ENCODE results near the gene CTTNBP2NL.

Gene CTTNBP2NL

DNA sequence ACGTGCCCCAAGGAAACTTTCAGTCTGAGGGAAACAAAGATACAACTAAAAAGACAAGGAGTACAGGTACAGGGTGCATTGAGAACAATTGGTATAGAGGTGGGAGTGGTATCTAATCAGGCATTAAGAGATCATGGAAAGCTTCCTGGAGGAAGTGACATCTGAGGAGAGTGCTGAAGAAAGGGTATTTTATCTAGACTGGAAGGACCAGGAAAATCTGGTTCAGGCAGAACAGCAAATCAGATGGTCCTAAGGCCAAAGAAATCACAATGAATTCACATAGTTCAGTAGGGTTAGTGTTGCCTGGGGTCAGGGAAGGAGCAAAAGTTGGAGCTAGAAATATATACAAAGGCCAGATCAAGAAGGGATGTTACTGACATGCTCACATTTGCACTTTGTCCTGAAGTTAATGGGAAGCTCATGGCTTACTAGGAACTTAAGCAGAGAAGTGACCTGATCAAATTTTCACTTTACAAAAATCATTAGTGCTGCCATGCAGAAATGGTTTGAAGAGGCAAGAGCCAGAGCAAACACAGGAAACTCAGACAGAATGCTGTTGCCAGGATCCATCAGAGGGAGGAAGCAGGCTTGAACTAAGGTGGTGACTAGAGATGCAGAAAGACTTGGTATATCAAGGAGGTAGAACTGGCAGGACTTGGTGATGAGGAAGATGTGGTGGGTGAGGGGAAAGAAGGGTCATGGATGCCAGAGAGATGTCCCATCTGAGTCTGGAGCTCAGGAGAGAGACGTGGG is 14.5 kb upstream of the CTTNBP2NL start:
- Histone ChIP-seq H2BK12ac (ENCODE audit: low read length in 2 of 2) (no peak overlapping the region), H3K27me3 (ENCODE audit: control insufficient read depth in 1 of 2, insufficient read depth in 1 of 2, low read length in 2 of 2) (peaks cover 17 to 31% of the 10 kb centered on the region in 2 experiments), H4K8ac (ENCODE audit: low read length) (no peak overlapping the region), H3K14ac (ENCODE audit: low read length in 2 of 2) (no peak overlapping the region), H3K23ac (ENCODE audit: low read length in 2 of 2) (no peak overlapping the region), H3K9me3 (ENCODE audit: control insufficient read depth, low read length) (peaks cover 3% of the 10 kb centered on the region), H3K4me3 (ENCODE audit: insufficient read depth in 1 of 2, low read depth in 1 of 2, low read length in 2 of 2) (no peak overlapping the region), H4K91ac (ENCODE audit: low read length) (no peak overlapping the region), H3K9ac (ENCODE audit: low read length) (no peak overlapping the region), H3K18ac (ENCODE audit: low read depth in 1 of 2, low read length in 2 of 2) (no peak overlapping the region), H2BK15ac (ENCODE audit: low read depth, poor library complexity, severe bottlenecking) (no peak overlapping the region), H2AK5ac (ENCODE audit: low read length, severe bottlenecking) (no peak overlapping the region), H3K27ac (ENCODE audit: low read length, poor library complexity, severe bottlenecking) (no peak overlapping the region), H2AFZ (ENCODE audit: low read depth, low read length) (no peak overlapping the region), H3K4me1 (ENCODE audit: control insufficient read depth, insufficient read depth, low read depth, low read length) (no peaks in the 10 kb centered on the region), H3K4me2 (ENCODE audit: low read length, poor library complexity, severe bottlenecking) (no peak overlapping the region), H3K79me1 (replicated peaks; ENCODE audit: low read length, poor library complexity, severe bottlenecking) (no peaks in the 10 kb centered on the region), H3K4ac (ENCODE audit: low read depth in 1 of 2, low read length in 2 of 2) (no peak overlapping the region), H2BK120ac (ENCODE audit: low read depth, low read length) (no peak overlapping the region), H2BK5ac (ENCODE audit: low read depth, low read length, poor library complexity, severe bottlenecking) (no peak overlapping the region), H3K36me3 (ENCODE audit: control insufficient read depth in 1 of 2, insufficient read depth in 2 of 2, low read depth in 1 of 2, low read length in 2 of 2) (no peaks in the 10 kb centered on the region)
- no peak for DNase-seq
- WGBS = 75% methylated on average over 2 of the region's 2 CpGs

DNA sequence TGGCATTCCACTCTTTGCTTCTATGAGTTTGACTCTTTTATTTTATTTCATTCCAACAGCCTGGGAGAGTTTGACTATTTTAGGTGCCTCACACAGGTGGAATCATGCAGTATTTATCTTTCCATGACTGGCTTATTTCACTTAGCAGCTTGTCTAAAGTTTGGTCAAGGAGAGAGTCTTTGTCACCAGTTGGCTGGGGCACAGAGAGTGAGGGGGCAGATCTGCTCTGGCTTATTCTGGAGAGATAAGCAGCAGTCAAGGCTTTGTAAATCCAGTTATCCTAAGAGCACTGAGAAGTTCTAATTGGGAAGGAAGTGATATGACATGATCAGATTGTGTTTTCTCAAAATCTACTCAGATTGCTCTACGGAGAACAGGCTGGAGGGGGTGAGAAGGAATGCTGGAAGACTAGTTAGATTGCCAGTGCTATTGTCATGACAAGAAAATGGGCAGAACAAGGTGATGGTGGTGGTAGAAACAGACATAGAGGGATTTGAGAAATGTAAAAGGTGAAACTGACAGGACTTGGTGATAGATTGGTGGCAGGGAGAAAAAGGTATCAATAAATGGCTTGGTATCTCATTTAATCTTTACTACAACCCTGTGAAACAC is 12.1 kb upstream of the CTTNBP2NL start:
- no peak overlapping the region for H4K91ac ChIP-seq (ENCODE audit: low read length)
- no peak overlapping the region for H2BK12ac ChIP-seq (ENCODE audit: low read length in 2 of 2)
- H2AK5ac ChIP-seq (ENCODE audit: low read length, severe bottlenecking) = no peak overlapping the region
- H3K36me3 ChIP-seq (ENCODE audit: control insufficient read depth in 1 of 2, insufficient read depth in 2 of 2, low read depth in 1 of 2, low read length in 2 of 2) = no peaks in the 10 kb centered on the region
- no peak overlapping the region for H2AFZ ChIP-seq (ENCODE audit: low read depth, low read length)
- H3K79me1 ChIP-seq (replicated peaks; ENCODE audit: low read length, poor library complexity, severe bottlenecking) = no peaks in the 10 kb centered on the region
- H3K9me3 ChIP-seq (ENCODE audit: control insufficient read depth, low read length) = peaks cover 3% of the 10 kb centered on the region
- no peak overlapping the region for H3K9ac ChIP-seq (ENCODE audit: low read length)
- no peak overlapping the region for H3K4me3 ChIP-seq (ENCODE audit: insufficient read depth in 1 of 2, low read depth in 1 of 2, low read length in 2 of 2)
- H3K18ac ChIP-seq (ENCODE audit: low read depth in 1 of 2, low read length in 2 of 2) = no peak overlapping the region
- no peak overlapping the region for H3K4me2 ChIP-seq (ENCODE audit: low read length, poor library complexity, severe bottlenecking)
- no peak overlapping the region for H3K27ac ChIP-seq (ENCODE audit: low read length, poor library complexity, severe bottlenecking)
- peaks cover 2% of the 10 kb centered on the region for H3K4me1 ChIP-seq (ENCODE audit: control insufficient read depth, insufficient read depth, low read depth, low read length)
- H3K27me3 ChIP-seq (ENCODE audit: control insufficient read depth in 1 of 2, insufficient read depth in 1 of 2, low read length in 2 of 2) = peaks cover 17 to 31% of the 10 kb centered on the region in 2 experiments
- 71% methylated on average over 1 of the region's 1 CpG for WGBS
- H3K14ac ChIP-seq (ENCODE audit: low read length in 2 of 2) = no peak overlapping the region
- H2BK15ac ChIP-seq (ENCODE audit: low read depth, poor library complexity, severe bottlenecking) = no peak overlapping the region
- no peak overlapping the region for H3K23ac ChIP-seq (ENCODE audit: low read length in 2 of 2)
- H2BK120ac ChIP-seq (ENCODE audit: low read depth, low read length) = no peak overlapping the region
- H3K4ac ChIP-seq (ENCODE audit: low read depth in 1 of 2, low read length in 2 of 2) = no peak overlapping the region
- no peak overlapping the region for H2BK5ac ChIP-seq (ENCODE audit: low read depth, low read length, poor library complexity, severe bottlenecking)
- no peak for DNase-seq
- no peak overlapping the region for H4K8ac ChIP-seq (ENCODE audit: low read length)

DNA sequence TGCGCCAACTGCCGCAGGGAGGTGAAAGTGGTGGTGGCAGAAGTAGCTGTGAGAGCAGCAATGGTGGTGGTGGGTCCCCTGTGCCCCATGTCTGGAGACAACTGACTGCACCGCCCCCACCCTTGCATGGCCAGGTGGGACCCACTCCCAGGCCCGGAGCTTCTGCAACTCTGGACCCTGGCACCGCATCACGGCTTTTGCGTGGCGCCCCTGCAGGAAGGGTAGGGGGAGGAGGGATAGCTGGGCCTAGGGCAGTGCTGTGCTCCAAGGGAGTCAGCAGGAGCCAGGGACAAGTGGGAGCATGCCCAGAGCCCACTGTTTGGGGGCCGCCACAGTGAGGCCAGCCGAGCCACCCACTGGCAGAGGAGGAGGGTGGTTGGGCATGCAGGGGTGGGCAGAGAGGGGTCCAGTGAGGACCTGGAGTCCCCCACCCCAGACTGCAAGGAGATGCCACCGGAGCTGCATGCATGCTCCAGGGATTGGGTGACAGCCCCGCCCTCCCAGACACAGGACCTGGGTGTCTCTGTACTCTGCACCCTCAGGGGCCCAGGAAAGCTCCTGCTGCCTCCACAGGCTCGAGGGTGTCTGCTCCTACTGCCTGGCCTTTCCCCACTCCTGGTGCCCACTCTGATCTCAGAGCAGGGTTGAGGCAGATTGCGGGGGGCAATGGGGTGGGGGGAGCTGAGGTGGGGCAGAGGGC is 9.8 kb upstream of the CTTNBP2NL start:
- no peak overlapping the region for H3K23ac ChIP-seq (ENCODE audit: low read length in 2 of 2)
- no peak overlapping the region for H3K27ac ChIP-seq (ENCODE audit: low read length, poor library complexity, severe bottlenecking)
- H3K36me3 ChIP-seq (ENCODE audit: control insufficient read depth in 1 of 2, insufficient read depth in 2 of 2, low read depth in 1 of 2, low read length in 2 of 2) = no peaks in the 10 kb centered on the region
- H3K27me3 ChIP-seq (ENCODE audit: control insufficient read depth in 1 of 2, insufficient read depth in 1 of 2, low read length in 2 of 2) = peaks cover 9 to 18% of the 10 kb centered on the region in 2 experiments
- no peak overlapping the region for H2BK120ac ChIP-seq (ENCODE audit: low read depth, low read length)
- H3K9ac ChIP-seq (ENCODE audit: low read length) = no peak overlapping the region
- H3K4me3 ChIP-seq (ENCODE audit: insufficient read depth in 1 of 2, low read depth in 1 of 2, low read length in 2 of 2) = no peak overlapping the region
- H4K8ac ChIP-seq (ENCODE audit: low read length) = no peak overlapping the region
- H2AFZ ChIP-seq (ENCODE audit: low read depth, low read length) = no peak overlapping the region
- H2BK5ac ChIP-seq (ENCODE audit: low read depth, low read length, poor library complexity, severe bottlenecking) = no peak overlapping the region
- peaks cover 3% of the 10 kb centered on the region for H3K9me3 ChIP-seq (ENCODE audit: control insufficient read depth, low read length)
- no peak for DNase-seq
- H2BK15ac ChIP-seq (ENCODE audit: low read depth, poor library complexity, severe bottlenecking) = no peak overlapping the region
- H4K91ac ChIP-seq (ENCODE audit: low read length) = no peak overlapping the region
- peaks cover 2% of the 10 kb centered on the region for H3K4me1 ChIP-seq (ENCODE audit: control insufficient read depth, insufficient read depth, low read depth, low read length)
- WGBS = 88% methylated on average over 14 of the region's 14 CpGs
- H3K79me1 ChIP-seq (replicated peaks; ENCODE audit: low read length, poor library complexity, severe bottlenecking) = peaks cover 1% of the 10 kb centered on the region
- no peak overlapping the region for H3K4me2 ChIP-seq (ENCODE audit: low read length, poor library complexity, severe bottlenecking)
- no peak overlapping the region for H2AK5ac ChIP-seq (ENCODE audit: low read length, severe bottlenecking)
- H2BK12ac ChIP-seq (ENCODE audit: low read length in 2 of 2) = no peak overlapping the region
- H3K18ac ChIP-seq (ENCODE audit: low read depth in 1 of 2, low read length in 2 of 2) = peak overlapping the region in 1 of 2 experiments; percentile 30
- no peak overlapping the region for H3K4ac ChIP-seq (ENCODE audit: low read depth in 1 of 2, low read length in 2 of 2)
- H3K14ac ChIP-seq (ENCODE audit: low read length in 2 of 2) = no peak overlapping the region

DNA sequence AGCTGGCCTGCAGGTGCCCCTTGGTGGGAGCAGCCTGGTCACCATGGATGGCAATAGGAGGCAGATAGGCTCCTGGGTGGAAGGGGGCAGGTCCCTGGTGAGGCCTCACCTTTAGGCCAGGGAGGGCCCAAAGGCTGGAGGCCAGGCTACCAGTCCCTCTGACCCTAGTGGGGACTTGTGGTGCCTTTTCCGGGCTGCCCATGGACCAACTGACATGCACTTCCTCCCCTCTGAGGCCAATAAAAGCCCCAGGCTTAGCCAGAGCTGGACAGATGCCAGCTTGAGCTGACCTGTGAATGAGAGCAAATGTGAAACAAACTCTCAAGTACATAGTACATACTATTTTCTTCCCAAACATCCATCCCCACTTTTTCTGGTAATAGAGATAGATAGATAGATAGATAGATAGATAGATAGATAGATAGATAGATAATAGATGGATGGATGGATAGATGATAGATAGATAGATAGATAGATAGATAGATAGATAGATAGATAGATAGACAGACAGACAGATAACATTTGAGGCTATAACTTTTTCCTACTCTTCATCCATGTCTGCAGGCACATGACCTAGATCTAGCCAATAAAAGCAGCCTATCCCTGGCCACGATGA is 9.2 kb upstream of the CTTNBP2NL start:
- Histone ChIP-seq H3K14ac (ENCODE audit: low read length in 2 of 2) (no peak overlapping the region), H3K4me3 (ENCODE audit: insufficient read depth in 1 of 2, low read depth in 1 of 2, low read length in 2 of 2) (no peak overlapping the region), H2AK5ac (ENCODE audit: low read length, severe bottlenecking) (no peak overlapping the region), H3K27me3 (ENCODE audit: control insufficient read depth in 1 of 2, insufficient read depth in 1 of 2, low read length in 2 of 2) (peaks cover 5 to 11% of the 10 kb centered on the region in 2 experiments), H3K27ac (ENCODE audit: low read length, poor library complexity, severe bottlenecking) (no peak overlapping the region), H3K23ac (ENCODE audit: low read length in 2 of 2) (no peak overlapping the region), H4K8ac (ENCODE audit: low read length) (no peak overlapping the region), H2BK12ac (ENCODE audit: low read length in 2 of 2) (no peak overlapping the region), H2BK5ac (ENCODE audit: low read depth, low read length, poor library complexity, severe bottlenecking) (no peak overlapping the region), H3K9me3 (ENCODE audit: control insufficient read depth, low read length) (peaks cover 3% of the 10 kb centered on the region), H3K4me2 (ENCODE audit: low read length, poor library complexity, severe bottlenecking) (no peak overlapping the region), H2BK15ac (ENCODE audit: low read depth, poor library complexity, severe bottlenecking) (no peak overlapping the region), H2BK120ac (ENCODE audit: low read depth, low read length) (no peak overlapping the region), H4K91ac (ENCODE audit: low read length) (no peak overlapping the region), H3K18ac (ENCODE audit: low read depth in 1 of 2, low read length in 2 of 2) (no peak overlapping the region), H3K36me3 (ENCODE audit: control insufficient read depth in 1 of 2, insufficient read depth in 2 of 2, low read depth in 1 of 2, low read length in 2 of 2) (no peaks in the 10 kb centered on the region), H3K79me1 (replicated peaks; ENCODE audit: low read length, poor library complexity, severe bottlenecking) (peaks cover 1% of the 10 kb centered on the region), H3K4me1 (ENCODE audit: control insufficient read depth, insufficient read depth, low read depth, low read length) (peaks cover 5% of the 10 kb centered on the region), H3K4ac (ENCODE audit: low read depth in 1 of 2, low read length in 2 of 2) (no peak overlapping the region), H3K9ac (ENCODE audit: low read length) (no peak overlapping the region), H2AFZ (ENCODE audit: low read depth, low read length) (no peak overlapping the region)
- no peak for DNase-seq
- 79% methylated on average over 2 of the region's 2 CpGs for WGBS

Data from mesenchymal stem cell (in vitro differentiated cells and primary cell).